Lung microvascular endothelial cell (primary cell): Measurements from ENCODE around the gene SDHC. TPM values are rescaled to one million over a fixed set of nuclear protein-coding genes. Genes with fewer than 3 reads are reported as not detected.

ENCODE experiments used
- total RNA-seq: library from RNA; depleted of rRNA; stranded (reverse); fragments of >200 nt; gene quantifications from 2 replicates; pipeline ENCODE4 v1.2.1, GENCODE V29; 2014

SDHC gene
- total RNA-seq, 1 donor from 2014 or later = 13.3 TPM

Other genes starting within 250 kb of the SDHC start
- gene ARHGAP30, start 244.5 kb upstream of the SDHC start, total RNA-seq = not detected in 2 replicates
- 0.44 TPM in 1 of 2 replicates, not detected in the other for gene NECTIN4, start 224.8 kb upstream of the SDHC start, total RNA-seq
- 0.65 and 0.99 TPM in 2 replicates for gene KLHDC9, start 216.0 kb upstream of the SDHC start, total RNA-seq
- gene PFDN2, start 196.3 kb upstream of the SDHC start, total RNA-seq = 22.9 and 36.3 TPM in 2 replicates
- 9.6 and 13.1 TPM in 2 replicates for gene NIT1, start 196.3 kb upstream of the SDHC start, total RNA-seq
- gene DEDD, start 181.7 kb upstream of the SDHC start, total RNA-seq = 23.1 and 31.9 TPM in 2 replicates
- 111 and 133 TPM in 2 replicates for gene UFC1, start 160.4 kb upstream of the SDHC start, total RNA-seq
- 2.8 and 4.6 TPM in 2 replicates for gene USP21, start 154.9 kb upstream of the SDHC start, total RNA-seq
- gene PPOX, start 148.0 kb upstream of the SDHC start, total RNA-seq = 13.3 and 16.1 TPM in 2 replicates
- gene B4GALT3, start 136.9 kb upstream of the SDHC start, total RNA-seq = 17.4 and 26.8 TPM in 2 replicates
- gene ADAMTS4, start 115.3 kb upstream of the SDHC start, total RNA-seq = 7.1 and 9.2 TPM in 2 replicates
- 130 and 147 TPM in 2 replicates for gene NDUFS2, start 112.0 kb upstream of the SDHC start, total RNA-seq
- not detected in 2 replicates for gene FCER1G, start 99.1 kb upstream of the SDHC start, total RNA-seq
- not detected in 2 replicates for gene APOA2, start 90.8 kb upstream of the SDHC start, total RNA-seq
- 12.0 and 13.5 TPM in 2 replicates for gene TOMM40L, start 88.3 kb upstream of the SDHC start, total RNA-seq
- not detected in 2 replicates for gene NR1I3, start 76.2 kb upstream of the SDHC start, total RNA-seq
- not detected in 2 replicates for gene PCP4L1, start 55.6 kb upstream of the SDHC start, total RNA-seq
- gene MPZ, start 4.4 kb upstream of the SDHC start, total RNA-seq = 0.60 and 1.3 TPM in 2 replicates
- gene CFAP126, start 53.5 kb downstream of the SDHC start, total RNA-seq = not detected in 2 replicates
- gene FCGR2A, start 191.1 kb downstream of the SDHC start, total RNA-seq = 0.79 and 1.3 TPM in 2 replicates
- 0.22 and 0.99 TPM in 2 replicates for gene HSPA6, start 210.2 kb downstream of the SDHC start, total RNA-seq
- gene FCGR3A, start 235.4 kb downstream of the SDHC start, total RNA-seq = not detected in 2 replicates